ENCODE data around the gene NFATC3. TPM values are rescaled to one million over a fixed set of nuclear protein-coding genes. Genes with fewer than 3 reads are reported as not detected.
A peak's percentile ranks its signal among the peaks of the same experiment; 100 is the strongest.

The NFATC3 gene
- total RNA-seq, 1 experiment from 2014 or later, result 12.1 TPM

- H3K9me3 ChIP-seq (ENCODE audit: low read length), result no peaks in the 10 kb centered on the region
- no peaks in the 10 kb centered on the region for H4K20me1 ChIP-seq (ENCODE audit: low read length)
- H3K4me3 ChIP-seq (ENCODE audit: low read length), result peak within 1 kb of the TSS; percentile 91
- peak within 1 kb of the TSS; percentile 71 for H3K9ac ChIP-seq (ENCODE audit: low read length)
- ChIA-PET CTCF (no interaction called here), POLR2A (ENCODE audit: unreplicated experiment) (interaction anchor here (0.6 to 0.8 kb wide), 2 partner anchors 19 to 472 kb away, joined by 3 to 4 read pairs; partner anchors contain the start of gene SLC7A6)
- DNase-seq (peak; percentile 82), ATAC-seq (peak; percentile 94)
- no peaks in the 10 kb centered on the region for H3K27me3 ChIP-seq (ENCODE audit: low read length)
- TF ChIP-seq EZH2phosphoT487 (IDR thresholded peaks at IDR 0.05; ENCODE audit: borderline replicate concordance, low read length) (no peak), EZH2 (IDR thresholded peaks at IDR 0.05; ENCODE audit: low read length, unreplicated experiment) (no peak), CTCF (conservative IDR thresholded peaks at IDR 0.05; ENCODE audit: low read depth, low read length) (no peak)
- peak within 1 kb of the TSS; percentile 98 for H3K4me2 ChIP-seq (ENCODE audit: low read length)
- peaks cover 17% of the 10 kb centered on the region for H3K79me2 ChIP-seq (ENCODE audit: low read length)
- no peaks in the 10 kb centered on the region for H3K9me2 ChIP-seq (replicated peaks; ENCODE audit: low read length)
- H3K36me3 ChIP-seq (ENCODE audit: low read depth, low read length), result no peaks in the 10 kb centered on the region
- H3K4me1 ChIP-seq (ENCODE audit: insufficient read depth, low read length), result peaks cover 15% of the 10 kb centered on the region; the same call in 1 of the 2 replicates
- no peak within 1 kb of the TSS for H3K27ac ChIP-seq (ENCODE audit: low read length)
- BruUV-seq (replicated peaks), result TSS peak; percentile 66
- intact Hi-C loops (cut with micrococcal nuclease), result loop anchor here (5.0 kb wide), 1 partner anchor 67 kb away; the partner anchor contains the start of genes PRMT7 and SLC7A6OS
- H2AFZ ChIP-seq (ENCODE audit: low read length), result peak within 1 kb of the TSS; percentile 98
- H3F3A ChIP-seq (ENCODE audit: low read length, unreplicated experiment), result no peaks in the 10 kb centered on the region
Observed at GRCh38 chr16:68244903-68245853, 160.0 kb downstream of the NFATC3 start, which contains the start of gene PLA2G15. PLA2G15 (plus strand) TSS chr16:68245373; CDS start chr16:68245427, 54 bp downstream.

- Histone ChIP-seq H3K9me2 (replicated peaks; ENCODE audit: low read length) (no peaks in the 10 kb centered on the region), H3K36me3 (ENCODE audit: low read depth, low read length) (no peaks in the 10 kb centered on the region), H3K9me3 (ENCODE audit: low read length) (no peaks in the 10 kb centered on the region), H2AFZ (ENCODE audit: low read length) (no peak overlapping the region; the same call in 1 of the 2 replicates), H3K4me2 (ENCODE audit: low read length) (peak overlapping the region; percentile 97), H4K20me1 (ENCODE audit: low read length) (no peaks in the 10 kb centered on the region), H3K4me1 (ENCODE audit: insufficient read depth, low read length) (peaks cover 15% of the 10 kb centered on the region; the same call in 1 of the 2 replicates), H3K4me3 (ENCODE audit: low read length) (peak overlapping the region; percentile 91), H3K27me3 (ENCODE audit: low read length) (no peaks in the 10 kb centered on the region), H3K79me2 (ENCODE audit: low read length) (peaks cover 17% of the 10 kb centered on the region), H3K9ac (ENCODE audit: low read length) (no peak overlapping the region; the same call in 1 of the 2 replicates), H3F3A (ENCODE audit: low read length, unreplicated experiment) (no peaks in the 10 kb centered on the region), H3K27ac (ENCODE audit: low read length) (no peak overlapping the region)
- no peak for DNase-seq
- POLR2A ChIA-PET (ENCODE audit: unreplicated experiment), result interaction anchor here (0.8 kb wide), 1 partner anchor 18 kb away, joined by 3 read pairs; the partner anchor contains the start of gene SLC7A6
- no TSS peak for BruUV-seq (replicated peaks)
- intact Hi-C loops (cut with micrococcal nuclease), result loop anchor here (5.0 kb wide), 1 partner anchor 66 kb away; the partner anchor contains the start of genes PRMT7 and SLC7A6OS
- no peak for ATAC-seq
- CTCF ChIA-PET, result no interaction called here
- no peak for TF ChIP-seq CTCF (conservative IDR thresholded peaks at IDR 0.05; ENCODE audit: low read depth, low read length)
- no peak for TF ChIP-seq EZH2 (IDR thresholded peaks at IDR 0.05; ENCODE audit: low read length, unreplicated experiment)
- TF ChIP-seq EZH2phosphoT487 (IDR thresholded peaks at IDR 0.05; ENCODE audit: borderline replicate concordance, low read length), result no peak
Observed at GRCh38 chr16:68246121-68246520, 161.0 kb downstream of the NFATC3 start.

All from PC-3 (cell line).